ENCODE results near the gene RBBP8. TPM values are rescaled to one million over a fixed set of nuclear protein-coding genes. Genes with fewer than 3 reads are reported as not detected.
A peak's percentile ranks its signal among the peaks of the same experiment; 100 is the strongest.

Gene RBBP8
- total and polyA plus RNA-seq, 12 donors = 4.0 to 13.5 (median 7.4) TPM

DNA sequence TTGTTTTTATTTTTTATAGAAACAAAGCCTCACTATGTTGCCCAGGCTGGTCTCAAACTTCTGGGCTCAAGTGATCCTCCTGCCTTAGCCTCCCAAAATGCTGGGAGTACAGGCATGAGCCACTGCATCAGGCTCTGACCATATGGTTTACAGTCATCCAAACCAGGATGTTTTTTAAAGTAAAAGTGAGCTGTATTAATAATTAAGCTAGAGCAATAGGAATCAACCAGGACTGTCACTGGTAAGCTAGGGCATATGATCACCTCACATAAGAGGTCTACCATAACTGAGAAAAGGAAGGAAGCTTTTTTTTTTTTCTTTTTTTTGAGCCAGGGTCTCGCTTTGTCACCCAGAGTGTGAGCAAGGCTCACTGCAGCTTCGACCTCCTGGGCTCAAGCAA lies 8.5 kb upstream of the RBBP8 start:
- Histone ChIP-seq H3K9me3 (no peaks in the 10 kb centered on the region), H3K4me3 (no peak overlapping the region), H3K27me3 (no peaks in the 10 kb centered on the region), H3K4me1 (no peaks in the 10 kb centered on the region), H3K36me3 (no peaks in the 10 kb centered on the region), H3K27ac (no peak overlapping the region)
- DNase-seq (no peak), ATAC-seq (no peak)
- intact Hi-C loops (cut with DNase I) = loop anchor here in 1 of 10 donors (10.0 kb wide), 1 partner anchor 60 kb away; no protein-coding TSS in a partner anchor
- 94 to 95% methylated on average over 2 of the region's 2 CpGs for WGBS, 2 donors
- TF ChIP-seq, protein P1, sequence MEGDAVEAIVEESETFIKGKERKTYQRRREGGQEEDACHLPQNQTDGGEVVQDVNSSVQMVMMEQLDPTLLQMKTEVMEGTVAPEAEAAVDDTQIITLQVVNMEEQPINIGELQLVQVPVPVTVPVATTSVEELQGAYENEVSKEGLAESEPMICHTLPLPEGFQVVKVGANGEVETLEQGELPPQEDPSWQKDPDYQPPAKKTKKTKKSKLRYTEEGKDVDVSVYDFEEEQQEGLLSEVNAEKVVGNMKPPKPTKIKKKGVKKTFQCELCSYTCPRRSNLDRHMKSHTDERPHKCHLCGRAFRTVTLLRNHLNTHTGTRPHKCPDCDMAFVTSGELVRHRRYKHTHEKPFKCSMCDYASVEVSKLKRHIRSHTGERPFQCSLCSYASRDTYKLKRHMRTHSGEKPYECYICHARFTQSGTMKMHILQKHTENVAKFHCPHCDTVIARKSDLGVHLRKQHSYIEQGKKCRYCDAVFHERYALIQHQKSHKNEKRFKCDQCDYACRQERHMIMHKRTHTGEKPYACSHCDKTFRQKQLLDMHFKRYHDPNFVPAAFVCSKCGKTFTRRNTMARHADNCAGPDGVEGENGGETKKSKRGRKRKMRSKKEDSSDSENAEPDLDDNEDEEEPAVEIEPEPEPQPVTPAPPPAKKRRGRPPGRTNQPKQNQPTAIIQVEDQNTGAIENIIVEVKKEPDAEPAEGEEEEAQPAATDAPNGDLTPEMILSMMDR (IDR thresholded peaks at IDR 0.05) = no peak

DNA sequence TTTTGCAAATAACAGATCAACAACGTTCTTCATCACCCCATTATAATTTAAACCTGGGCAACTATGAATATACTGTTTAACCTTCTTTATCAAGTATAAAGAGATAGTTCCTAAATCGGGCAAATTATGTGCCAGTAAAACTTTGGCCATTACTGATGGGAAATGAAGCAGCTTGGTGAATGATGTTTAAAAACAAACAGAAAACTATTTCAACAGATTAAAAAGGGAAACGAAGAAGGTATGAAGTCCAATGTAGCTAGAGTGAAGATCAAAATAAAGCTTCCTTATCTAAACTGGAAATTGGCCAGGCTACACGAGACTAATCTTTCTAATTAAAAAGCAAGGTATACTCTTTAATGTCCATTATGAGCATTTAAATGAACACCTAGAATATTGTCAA lies 6.7 kb upstream of the RBBP8 start:
- ATAC-seq = no peak
- H3K36me3 ChIP-seq = no peaks in the 10 kb centered on the region
- intact Hi-C loops (cut with DNase I) = loop anchor here in 1 of 10 donors (10.0 kb wide), 1 partner anchor 58 kb away; no protein-coding TSS in a partner anchor
- H3K27me3 ChIP-seq = no peaks in the 10 kb centered on the region
- H3K27ac ChIP-seq = no peak overlapping the region
- TF ChIP-seq, protein P1 (IDR thresholded peaks at IDR 0.05) = no peak
- no peak for DNase-seq
- no peak overlapping the region for H3K4me3 ChIP-seq
- H3K4me1 ChIP-seq = no peaks in the 10 kb centered on the region
- 54% methylated on average over 4 of the region's 4 CpGs for WGBS, 2 donors
- no peaks in the 10 kb centered on the region for H3K9me3 ChIP-seq

DNA sequence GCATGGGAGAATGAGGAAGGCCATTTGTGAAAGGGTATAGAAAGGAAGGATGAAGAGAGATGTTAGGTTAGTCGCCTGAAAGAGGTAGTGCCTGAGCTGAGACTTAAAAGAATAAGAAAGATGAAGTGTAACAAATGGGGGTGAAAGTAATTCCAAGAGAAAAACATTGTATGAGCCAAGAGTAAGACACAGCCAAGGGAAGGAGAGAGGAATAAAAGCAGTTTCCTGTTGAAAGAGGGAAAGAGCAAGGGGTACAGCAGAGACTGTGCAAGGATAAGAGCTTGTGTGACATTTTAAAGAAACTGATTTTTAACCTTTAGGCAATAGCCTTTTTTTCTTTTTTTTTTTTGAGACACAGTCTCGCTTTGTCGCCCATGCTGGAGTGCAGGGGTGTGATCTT lies 4.8 kb upstream of the RBBP8 start:
- 96 to 99% methylated on average over 3 of the region's 3 CpGs for WGBS, 2 donors
- Histone ChIP-seq H3K36me3 (no peaks in the 10 kb centered on the region), H3K4me1 (peaks cover 0 to 8% (median 0%) of the 10 kb centered on the region in 9 donors), H3K9me3 (no peaks in the 10 kb centered on the region), H3K27me3 (no peaks in the 10 kb centered on the region), H3K4me3 (no peak overlapping the region), H3K27ac (no peak overlapping the region)
- DNase-seq (no peak), ATAC-seq (no peak)
- intact Hi-C loops (cut with DNase I) = loop anchor here in 1 of 10 donors (10.0 kb wide), 1 partner anchor 56 kb away; no protein-coding TSS in a partner anchor
- TF ChIP-seq, protein P1 (IDR thresholded peaks at IDR 0.05) = no peak

DNA sequence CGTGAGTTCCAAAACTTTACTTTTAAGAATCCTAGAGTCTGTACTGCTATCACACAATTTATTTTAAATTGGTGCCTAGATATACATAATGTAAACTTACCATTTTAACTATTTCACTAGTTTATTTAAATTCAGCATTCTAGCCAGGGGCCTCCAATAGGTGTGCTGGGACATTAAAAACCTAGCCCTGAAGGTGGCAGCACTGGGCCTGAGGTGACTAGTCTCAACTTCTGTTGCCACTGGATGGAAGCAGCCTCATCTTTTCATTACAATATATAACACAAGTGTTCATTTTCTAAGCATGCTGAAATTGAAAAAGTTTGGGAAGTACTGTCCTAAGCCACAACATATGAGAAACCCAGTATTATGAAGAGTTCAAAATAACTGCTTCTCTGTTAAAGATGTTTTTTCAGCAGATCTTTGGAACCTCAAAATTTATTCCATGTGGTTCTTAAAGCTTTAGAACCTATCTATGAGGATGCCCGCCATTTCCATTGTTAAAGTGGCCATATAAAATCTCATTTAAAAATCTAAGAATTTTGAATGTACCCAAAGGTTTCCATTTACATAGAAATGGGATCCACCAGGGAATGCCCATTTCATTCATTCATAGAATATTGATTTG lies 2.9 kb upstream of the RBBP8 start:
- WGBS, 2 donors = 75 to 84% methylated on average over 2 of the region's 2 CpGs
- intact Hi-C loops (cut with DNase I) = loop anchor here in 7 of 10 donors (2.0 to 10.0 kb wide), 8 partner anchors 47 to 763 kb away; partner anchors contain the start of genes GATA6 (in 1 of the 7) and RIOK3 (in 1 of the 7)
- ATAC-seq = no peak
- peak; percentile 43 to 76 for DNase-seq
- H3K4me3 ChIP-seq = no peak overlapping the region
- peaks cover 0 to 22% (median 11%) of the 10 kb centered on the region in 9 donors for H3K4me1 ChIP-seq
- H3K36me3 ChIP-seq = no peaks in the 10 kb centered on the region
- H3K27ac ChIP-seq = no peak overlapping the region
- no peaks in the 10 kb centered on the region for H3K27me3 ChIP-seq
- H3K9me3 ChIP-seq = no peaks in the 10 kb centered on the region
- TF ChIP-seq, protein P1 (IDR thresholded peaks at IDR 0.05) = peak; percentile 59 to 85 (median 75)

All from heart right ventricle (tissue), 16 donors.